IPS-15b (cell line): Measurements from ENCODE around the gene JAKMIP3.
A peak's percentile ranks its signal among the peaks of the same experiment; 100 is the strongest.

Experiments used
- H3K27me3 ChIP-seq: one replicate; pipeline ENCODE4 v1.6.1; 2013; ENCODE audit warnings: low read length; ENCODE audit not compliant: control insufficient read depth, insufficient read depth
- H3K36me3 ChIP-seq: one replicate; pipeline ENCODE4 v1.6.1; 2013; ENCODE audit warnings: low read length; ENCODE audit not compliant: control insufficient read depth, insufficient read depth
- H3K4me1 ChIP-seq: one replicate; pipeline ENCODE4 v1.6.1; 2013; ENCODE audit warnings: mild to moderate bottlenecking, low read length; ENCODE audit not compliant: control insufficient read depth, insufficient read depth
- H3K4me3 ChIP-seq: one replicate; pipeline ENCODE4 v1.5.1; 2013; ENCODE audit warnings: low read depth, low read length
- H3K9ac ChIP-seq: one replicate; pipeline ENCODE4 v1.6.1; 2013; ENCODE audit warnings: low read depth, mild to moderate bottlenecking, low read length
- H3K9me3 ChIP-seq: one replicate; pipeline ENCODE4 v1.6.1; 2013; ENCODE audit warnings: mild to moderate bottlenecking, low read length; ENCODE audit not compliant: control insufficient read depth, insufficient read depth

The JAKMIP3 gene

DNA sequence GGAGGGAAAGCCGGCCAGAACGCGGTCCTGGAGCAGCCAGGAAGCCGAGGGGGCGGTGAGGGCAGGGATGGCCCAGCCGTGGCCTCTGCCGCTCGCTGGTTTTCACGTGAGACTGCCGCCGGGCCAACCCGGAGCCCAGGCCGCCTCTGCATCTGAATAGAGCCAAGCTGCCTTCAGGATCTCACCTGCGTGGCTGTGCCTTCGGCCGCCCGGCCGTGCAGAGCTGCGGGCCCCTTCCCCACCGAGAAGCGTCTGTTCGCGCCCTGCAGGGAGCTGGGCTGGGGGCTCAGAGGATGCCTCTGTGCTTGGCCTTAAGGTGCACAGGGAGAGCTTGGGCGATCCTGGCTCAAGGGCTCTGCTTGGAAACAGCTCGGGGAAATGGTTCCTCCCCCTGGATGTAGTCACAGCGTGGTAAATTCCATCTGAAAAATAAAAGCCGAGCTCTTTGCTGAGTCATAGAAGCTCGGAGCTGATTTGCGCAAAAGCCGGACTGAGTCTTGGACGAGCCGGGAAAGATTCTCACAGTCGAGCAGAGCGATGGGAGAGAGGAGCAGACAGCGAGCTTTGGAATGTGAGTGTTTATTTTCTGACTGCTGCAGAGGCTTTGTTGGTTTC, at the start of gene JAKMIP3:
TSS of gene JAKMIP3 (plus strand) at position 456 of the 615 bp plus-strand sequence. CDS start 38,863 bp downstream, outside the sequence.
- Histone ChIP-seq H3K9ac (no peak within 1 kb of the TSS), H3K36me3 (no peaks in the 10 kb centered on the region), H3K4me1 (peaks cover 6% of the 10 kb centered on the region), H3K27me3 (no peaks in the 10 kb centered on the region), H3K9me3 (no peaks in the 10 kb centered on the region), H3K4me3 (no peak within 1 kb of the TSS)

GRCh38 chr10:132016514-132016913, 49.2 kb upstream of the JAKMIP3 start:
- H3K36me3 ChIP-seq, result no peaks in the 10 kb centered on the region
- no peaks in the 10 kb centered on the region for H3K9me3 ChIP-seq
- peaks cover 1% of the 10 kb centered on the region for H3K4me1 ChIP-seq
- H3K4me3 ChIP-seq, result no peak overlapping the region
- H3K9ac ChIP-seq, result no peak overlapping the region
- H3K27me3 ChIP-seq, result no peaks in the 10 kb centered on the region

DNA sequence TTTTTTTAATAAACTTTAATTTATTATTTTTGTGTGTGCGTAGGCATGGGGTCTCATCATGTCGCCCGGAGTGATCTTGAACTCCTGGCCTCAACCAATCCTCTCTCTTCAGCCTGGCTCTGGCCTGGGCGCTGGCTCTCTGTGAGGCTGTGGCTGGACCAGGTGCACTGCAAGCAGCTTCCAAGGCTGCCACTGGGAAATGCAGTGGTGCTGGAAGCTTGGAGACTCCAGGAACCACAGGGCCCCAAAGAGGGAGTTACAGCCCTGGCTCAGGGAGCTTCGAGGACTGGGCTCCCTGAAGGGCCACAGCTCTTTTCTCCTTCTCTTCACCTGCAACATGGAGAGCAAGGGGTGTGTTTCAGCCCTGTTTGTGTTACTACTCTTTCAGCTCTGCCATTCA, 47.3 kb upstream of the JAKMIP3 start:
- H3K27me3 ChIP-seq, result peaks cover 3% of the 10 kb centered on the region
- H3K9me3 ChIP-seq, result no peaks in the 10 kb centered on the region
- H3K36me3 ChIP-seq, result no peaks in the 10 kb centered on the region

GRCh38 chr10:132019366-132019765, 46.4 kb upstream of the JAKMIP3 start:
- Histone ChIP-seq H3K9me3 (no peaks in the 10 kb centered on the region), H3K4me3 (no peak overlapping the region), H3K4me1 (peaks cover 3% of the 10 kb centered on the region), H3K36me3 (no peaks in the 10 kb centered on the region), H3K27me3 (peaks cover 11% of the 10 kb centered on the region), H3K9ac (no peak overlapping the region)

More for the DNA sequence above, 47.3 kb upstream of the JAKMIP3 start:
- Histone ChIP-seq H3K9ac (no peak overlapping the region), H3K4me1 (peaks cover 3% of the 10 kb centered on the region), H3K4me3 (no peak overlapping the region)

DNA sequence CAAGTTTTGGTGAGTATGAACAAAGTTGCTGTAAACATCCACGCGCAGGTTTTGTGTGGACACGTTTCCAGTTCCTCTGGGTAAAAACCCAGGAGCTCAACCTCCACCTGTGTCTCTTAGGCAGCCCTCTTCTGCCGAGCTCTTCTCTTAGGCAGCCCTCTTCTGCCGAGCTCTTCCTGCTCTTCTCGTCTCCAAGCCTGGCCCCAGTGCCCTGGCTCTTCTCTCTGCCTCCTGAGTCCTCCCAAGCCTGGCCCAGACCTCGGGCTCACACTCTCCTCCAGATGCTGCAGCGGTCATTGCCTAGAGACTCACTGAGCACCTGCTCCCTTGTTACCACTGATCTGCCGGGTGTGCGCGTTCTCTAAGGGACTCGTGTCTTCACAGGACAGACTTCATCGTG, 45.3 kb upstream of the JAKMIP3 start:
- Histone ChIP-seq H3K4me1 (peaks cover 3% of the 10 kb centered on the region), H3K36me3 (no peaks in the 10 kb centered on the region)

DNA sequence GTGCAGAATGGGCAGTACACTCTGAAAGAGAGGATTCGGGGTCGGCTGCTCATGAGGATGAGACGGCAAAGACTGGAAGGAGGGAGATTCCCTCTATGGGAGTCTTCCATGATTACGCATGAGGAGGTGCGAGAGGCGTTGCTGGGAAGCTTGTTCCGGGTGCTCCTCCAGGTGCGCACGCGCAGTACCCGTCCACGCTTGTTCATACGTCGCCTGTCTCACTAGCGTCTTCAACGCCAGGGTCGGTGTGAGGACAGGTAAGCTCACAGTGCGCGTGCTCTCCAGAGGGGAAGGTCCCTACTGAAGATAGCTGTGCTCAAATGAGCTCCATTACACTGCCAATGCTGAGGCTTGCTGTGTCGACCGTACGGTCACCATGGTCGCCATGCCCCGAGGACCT, 44.7 kb upstream of the JAKMIP3 start:
- Histone ChIP-seq H3K4me1 (peaks cover 3% of the 10 kb centered on the region), H3K4me3 (no peak overlapping the region), H3K9me3 (no peaks in the 10 kb centered on the region), H3K36me3 (no peaks in the 10 kb centered on the region), H3K27me3 (peaks cover 11% of the 10 kb centered on the region), H3K9ac (no peak overlapping the region)

More for the DNA sequence above, 45.3 kb upstream of the JAKMIP3 start:
- Histone ChIP-seq H3K9ac (no peak overlapping the region), H3K9me3 (no peaks in the 10 kb centered on the region), H3K4me3 (no peak overlapping the region), H3K27me3 (peaks cover 11% of the 10 kb centered on the region)

DNA sequence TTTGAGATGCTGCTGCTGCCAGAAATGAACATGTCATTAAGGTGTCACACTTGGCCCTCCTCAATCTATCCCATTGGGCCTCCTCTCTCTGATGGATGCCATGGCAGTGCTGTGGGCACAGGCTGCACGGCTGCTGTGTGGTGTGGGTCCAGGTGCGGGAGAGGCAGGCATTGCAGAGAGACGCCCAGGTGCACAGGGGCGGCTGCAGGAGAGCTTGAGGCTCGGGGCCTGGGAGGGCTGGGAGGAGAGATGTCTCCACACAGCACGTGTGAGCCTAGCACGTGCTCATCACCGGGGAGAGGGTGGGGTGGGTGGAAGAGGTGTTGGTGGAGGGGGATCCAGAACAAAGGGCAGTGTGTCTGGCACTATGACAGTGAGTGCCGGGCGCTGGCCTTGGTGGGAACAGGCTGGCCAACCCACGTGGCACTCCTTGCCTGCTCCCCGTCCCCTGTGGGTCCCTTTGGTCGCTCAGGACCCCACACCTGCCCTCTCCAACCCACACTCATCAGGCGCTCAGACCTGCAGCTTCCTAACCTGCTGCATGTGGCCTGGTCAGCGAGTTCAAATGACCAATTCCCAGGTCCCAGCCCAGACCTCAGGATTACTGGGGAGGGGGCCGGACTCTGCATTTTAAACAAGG, 44.1 kb upstream of the JAKMIP3 start:
- H3K36me3 ChIP-seq, result no peaks in the 10 kb centered on the region
- no peaks in the 10 kb centered on the region for H3K9me3 ChIP-seq
- no peak overlapping the region for H3K4me3 ChIP-seq
- peaks cover 11% of the 10 kb centered on the region for H3K27me3 ChIP-seq
- H3K4me1 ChIP-seq, result peaks cover 3% of the 10 kb centered on the region
- H3K9ac ChIP-seq, result no peak overlapping the region

- no peaks in the 10 kb centered on the region for H3K9me3 ChIP-seq
- H3K4me1 ChIP-seq, result peaks cover 3% of the 10 kb centered on the region
- no peak overlapping the region for H3K9ac ChIP-seq
- H3K4me3 ChIP-seq, result no peak overlapping the region
- no peaks in the 10 kb centered on the region for H3K36me3 ChIP-seq
- H3K27me3 ChIP-seq, result peaks cover 11% of the 10 kb centered on the region
These were observed 43.5 kb upstream of the JAKMIP3 start for GRCh38 chr10:132022241-132022640.

DNA sequence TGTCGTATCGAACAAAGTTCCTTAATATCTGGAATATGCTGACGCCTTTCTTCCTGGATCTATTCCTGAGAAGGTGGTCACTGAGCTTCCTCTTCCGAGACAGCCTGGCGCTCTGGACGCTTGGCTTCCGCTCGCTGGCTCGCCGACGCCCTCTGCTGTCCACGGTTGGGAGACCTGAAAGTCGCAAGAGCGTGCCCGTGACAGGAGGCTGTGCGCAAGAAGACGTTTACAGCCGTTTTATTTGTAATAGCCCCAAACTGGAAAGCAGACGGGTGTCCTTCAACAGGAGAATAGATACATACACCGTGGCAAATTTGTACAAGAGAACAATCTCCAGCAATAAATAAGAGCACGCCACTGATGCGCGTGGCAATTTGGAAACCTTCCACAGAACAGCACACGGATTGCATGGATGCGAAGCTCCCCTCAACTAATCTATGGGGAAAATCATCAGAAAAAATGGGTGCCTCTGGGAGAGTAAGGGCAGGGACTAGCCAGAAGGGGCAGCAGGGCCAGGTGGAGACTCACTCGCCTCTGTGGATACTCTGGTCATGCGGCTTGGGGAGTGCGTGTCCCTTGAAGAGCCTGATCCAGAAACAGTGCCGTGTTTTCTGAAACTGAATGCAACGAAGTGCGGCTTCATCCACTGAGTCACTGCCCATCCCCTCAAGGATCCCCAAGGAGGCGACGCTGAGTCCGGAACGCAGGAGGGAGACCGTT, 42.5 kb upstream of the JAKMIP3 start:
- peaks cover 3% of the 10 kb centered on the region for H3K4me1 ChIP-seq
- H3K9ac ChIP-seq, result no peak overlapping the region
- H3K4me3 ChIP-seq, result peak overlapping the region; percentile 14
- H3K9me3 ChIP-seq, result no peaks in the 10 kb centered on the region
- peaks cover 11% of the 10 kb centered on the region for H3K27me3 ChIP-seq
- no peaks in the 10 kb centered on the region for H3K36me3 ChIP-seq

- Histone ChIP-seq H3K36me3 (no peaks in the 10 kb centered on the region), H3K27me3 (peaks cover 11% of the 10 kb centered on the region), H3K9me3 (no peaks in the 10 kb centered on the region), H3K4me3 (no peak overlapping the region), H3K9ac (no peak overlapping the region), H3K4me1 (peaks cover 3% of the 10 kb centered on the region)
These were observed 38.2 kb upstream of the JAKMIP3 start for GRCh38 chr10:132027423-132027983.

DNA sequence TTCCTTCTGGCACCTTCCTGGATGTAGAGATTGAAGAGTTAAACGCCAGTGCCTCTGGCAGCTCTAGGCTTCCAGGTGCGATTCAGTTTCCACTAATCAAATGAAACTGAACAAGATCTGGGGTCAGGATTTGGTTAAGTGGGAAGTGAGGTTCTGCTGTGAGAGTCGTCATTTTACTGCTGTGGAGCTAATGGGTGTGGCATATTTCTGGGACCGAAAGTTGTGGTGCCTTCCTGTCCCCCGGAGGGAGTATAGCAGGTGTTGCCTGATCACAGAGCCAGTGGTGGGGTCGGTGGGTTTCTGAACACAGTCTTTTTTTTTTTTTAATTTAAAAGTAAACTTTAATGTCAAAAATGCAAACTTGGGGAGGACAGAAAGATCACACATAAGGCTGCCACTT, 37.0 kb upstream of the JAKMIP3 start:
- Histone ChIP-seq H3K9ac (no peak overlapping the region), H3K36me3 (no peaks in the 10 kb centered on the region), H3K9me3 (no peaks in the 10 kb centered on the region), H3K4me1 (no peaks in the 10 kb centered on the region), H3K4me3 (no peak overlapping the region), H3K27me3 (peaks cover 8% of the 10 kb centered on the region)
